Stimulated activated naive B cell treated with anti-CD40 and anti-IgM and Interleukin-4, amounts not matched to agents 10 μg/mL and 1 μg/mL and 100 μg/mL, for 72 hours (primary cell): Measurements from ENCODE around the gene NFKBIL1.
A peak's percentile ranks its signal among the peaks of the same experiment; 100 is the strongest.

ENCODE experiments used
- ATAC-seq, 2 donors: fragments of 150-1000 bp; cut with Tn5 transposase; replicated peaks; 2 replicates each; pipeline ENCODE4 v1.10.0; 2021; ENCODE audit warnings: moderate library complexity in 1 of 2
- DNase-seq: peaks from one replicate; pipeline ENCODE4 v3.0.0; 2021
- H3K27ac Mint-ChIP-seq: one replicate; pipeline ENCODE4 v1.8.0; 2022; ENCODE audit warnings: mild to moderate bottlenecking, mixed read lengths
- H3K27me3 Mint-ChIP-seq, 2 donors: one replicate each; pipeline ENCODE4 v1.8.0; 2022; ENCODE audit warnings: mixed read lengths in 2 of 2
- H3K36me3 Mint-ChIP-seq, 2 donors: one replicate each; pipeline ENCODE4 v1.8.0; 2022; ENCODE audit warnings: mixed read lengths in 2 of 2, mild to moderate bottlenecking in 1 of 2
- H3K4me1 Mint-ChIP-seq, 2 donors: one replicate each; pipeline ENCODE4 v1.8.0; 2022; ENCODE audit warnings: mixed read lengths in 2 of 2, mild to moderate bottlenecking in 1 of 2
- H3K4me3 Mint-ChIP-seq, 2 donors: one replicate each; pipeline ENCODE4 v1.8.0; 2022; ENCODE audit warnings: mild to moderate bottlenecking in 2 of 2, mixed read lengths in 2 of 2, moderate library complexity in 1 of 2
- H3K9me3 Mint-ChIP-seq, 2 donors: one replicate each; pipeline ENCODE4 v1.8.0; 2022; ENCODE audit warnings: mixed read lengths in 2 of 2, mild to moderate bottlenecking in 1 of 2

The NFKBIL1 gene

DNA sequence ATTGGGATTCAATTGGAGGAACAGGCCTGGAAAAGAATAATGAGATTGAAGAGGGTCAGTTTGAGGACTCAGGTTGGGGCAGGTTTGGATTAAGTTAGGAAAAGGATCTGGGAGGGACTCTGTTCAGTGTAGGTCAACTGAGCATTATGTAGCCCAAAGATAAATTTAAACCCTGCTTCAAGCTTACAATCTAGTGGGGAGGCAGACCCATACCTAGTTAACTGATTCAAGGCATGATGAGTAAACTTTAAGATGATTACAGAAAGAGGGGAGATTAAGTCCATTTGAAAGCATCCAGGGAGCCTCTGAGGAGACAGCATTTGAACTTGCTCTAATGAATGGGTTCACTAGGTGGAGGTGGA, 13.3 kb downstream of the NFKBIL1 start:
- DNase-seq: no peak

DNA sequence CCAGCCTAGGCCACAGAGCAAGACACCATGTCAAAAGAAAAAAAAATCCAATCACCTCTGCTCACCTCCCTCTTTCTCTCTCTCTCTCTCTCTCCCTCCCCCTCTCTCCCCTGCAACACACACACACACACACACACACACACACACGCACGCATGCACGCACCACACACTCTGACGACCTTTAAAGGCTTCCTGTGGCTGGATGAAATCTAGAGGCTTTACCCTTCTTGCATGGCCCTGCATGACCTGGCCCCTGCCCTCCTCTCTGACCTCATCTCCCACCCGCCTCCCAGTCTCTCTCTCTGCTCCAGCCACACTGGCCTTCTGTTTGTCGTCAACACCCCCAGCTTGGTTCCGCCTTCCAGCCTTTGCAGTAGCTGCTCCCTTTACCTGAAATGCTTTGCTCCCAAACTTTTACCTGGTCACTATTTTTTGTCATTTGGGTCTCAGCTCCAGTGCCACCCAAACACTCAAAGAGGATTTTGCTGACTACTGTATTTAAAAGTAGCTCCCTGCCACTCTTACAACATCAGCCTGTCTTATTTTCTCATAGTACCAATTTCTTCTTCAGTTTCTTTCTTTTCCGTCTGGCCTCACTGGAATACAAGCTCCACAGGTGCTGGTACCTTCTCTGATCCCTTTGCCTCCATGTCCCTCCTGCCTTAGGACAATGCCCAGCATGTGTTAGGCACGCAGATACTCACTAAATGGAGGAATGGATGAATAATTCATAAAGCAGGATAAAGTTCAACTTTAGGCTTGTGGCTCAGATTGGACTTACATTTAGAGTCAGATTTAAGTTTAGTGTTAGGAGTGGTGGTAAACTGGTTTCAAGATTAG, 20.3 kb downstream of the NFKBIL1 start:
- peak; percentile 14 to 20 for ATAC-seq
- H3K36me3 Mint-ChIP-seq: peaks cover 10 to 34% of the 10 kb centered on the region in 2 donors

More for the DNA sequence above, 13.3 kb downstream of the NFKBIL1 start:
- H3K4me3 Mint-ChIP-seq: peak overlapping the region; percentile 73 to 81
- H3K27me3 Mint-ChIP-seq: no peaks in the 10 kb centered on the region
- H3K9me3 Mint-ChIP-seq: peaks cover 0 to 2% of the 10 kb centered on the region in 2 donors
- no peak for ATAC-seq
- peaks cover 23 to 65% of the 10 kb centered on the region in 2 donors for H3K36me3 Mint-ChIP-seq
- H3K27ac Mint-ChIP-seq: peak overlapping the region; percentile 92
- H3K4me1 Mint-ChIP-seq: peaks cover 66 to 88% of the 10 kb centered on the region in 2 donors

DNA sequence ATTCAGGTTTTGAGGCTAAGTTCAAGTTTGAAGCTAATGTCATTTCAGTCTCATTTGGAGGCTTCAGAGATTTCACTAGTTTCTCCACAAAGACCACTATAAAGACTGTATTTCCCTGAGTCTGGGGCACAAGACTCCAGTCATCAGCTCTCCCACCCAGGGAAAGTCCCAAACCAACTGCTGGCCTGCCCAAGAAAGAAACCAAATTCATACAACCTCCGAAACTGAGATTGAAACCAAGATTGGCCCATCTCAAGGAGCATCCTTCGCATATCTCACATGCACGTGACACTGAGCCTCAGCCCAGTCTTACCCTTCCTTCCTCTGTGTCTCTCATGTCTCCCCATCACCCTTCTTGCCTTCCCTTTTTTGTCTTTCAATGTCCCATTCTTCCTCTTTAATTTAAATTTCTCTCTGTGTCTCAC, 21.1 kb downstream of the NFKBIL1 start:
- H3K27ac Mint-ChIP-seq: peak overlapping the region; percentile 57
- peaks cover 61 to 83% of the 10 kb centered on the region in 2 donors for H3K4me1 Mint-ChIP-seq
- ATAC-seq: peak; percentile 75 to 84
- H3K4me3 Mint-ChIP-seq: peak overlapping the region; percentile 58 to 73
- H3K27me3 Mint-ChIP-seq: no peaks in the 10 kb centered on the region
- DNase-seq: peak; percentile 73
- peaks cover 14 to 36% of the 10 kb centered on the region in 2 donors for H3K36me3 Mint-ChIP-seq
- no peaks in the 10 kb centered on the region for H3K9me3 Mint-ChIP-seq

More for the DNA sequence above, 20.3 kb downstream of the NFKBIL1 start:
- Mint-ChIP-seq H3K27ac (peak overlapping the region; percentile 57), H3K4me1 (peaks cover 59 to 81% of the 10 kb centered on the region in 2 donors), H3K4me3 (peak overlapping the region; percentile 58 to 73), H3K27me3 (no peaks in the 10 kb centered on the region), H3K9me3 (no peaks in the 10 kb centered on the region)
- no peak for DNase-seq

DNA sequence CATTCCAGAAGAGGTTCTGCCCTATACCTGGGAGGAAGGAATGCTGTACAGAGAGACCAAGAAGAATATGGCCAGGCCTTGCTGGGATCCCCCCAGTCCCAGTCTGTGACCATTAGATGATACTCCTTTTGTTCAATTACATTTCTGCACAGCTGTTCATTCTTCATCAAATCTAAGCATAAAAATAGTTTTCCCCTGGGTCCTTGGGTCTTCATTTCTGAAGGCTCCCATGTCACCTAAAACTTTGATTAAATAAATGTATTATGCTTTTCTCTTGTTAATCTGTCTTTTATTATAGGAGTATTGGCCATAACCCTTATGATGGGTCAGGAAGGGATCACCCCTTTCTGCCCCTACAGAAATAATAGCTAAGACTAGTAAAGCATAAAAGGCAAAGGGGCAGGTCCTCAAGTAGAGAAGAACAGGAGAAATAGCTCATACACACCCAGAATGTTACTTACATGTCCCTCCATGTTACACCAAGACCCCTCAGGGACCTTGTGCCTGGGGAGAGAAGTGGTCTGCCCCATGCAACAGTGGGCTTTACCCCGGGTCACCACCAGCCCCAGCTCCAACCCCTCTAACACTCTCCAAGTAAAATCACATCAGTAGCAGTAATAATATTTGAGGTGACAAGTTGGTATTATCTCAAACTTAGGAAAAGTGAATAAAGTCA, 22.6 kb downstream of the NFKBIL1 start:
- ATAC-seq (no peak), DNase-seq (no peak)
- Mint-ChIP-seq H3K27me3 (no peaks in the 10 kb centered on the region), H3K9me3 (no peaks in the 10 kb centered on the region), H3K36me3 (peaks cover 13 to 35% of the 10 kb centered on the region in 2 donors), H3K4me3 (no peak overlapping the region), H3K4me1 (peaks cover 65 to 85% of the 10 kb centered on the region in 2 donors), H3K27ac (peak overlapping the region; percentile 6)

DNA sequence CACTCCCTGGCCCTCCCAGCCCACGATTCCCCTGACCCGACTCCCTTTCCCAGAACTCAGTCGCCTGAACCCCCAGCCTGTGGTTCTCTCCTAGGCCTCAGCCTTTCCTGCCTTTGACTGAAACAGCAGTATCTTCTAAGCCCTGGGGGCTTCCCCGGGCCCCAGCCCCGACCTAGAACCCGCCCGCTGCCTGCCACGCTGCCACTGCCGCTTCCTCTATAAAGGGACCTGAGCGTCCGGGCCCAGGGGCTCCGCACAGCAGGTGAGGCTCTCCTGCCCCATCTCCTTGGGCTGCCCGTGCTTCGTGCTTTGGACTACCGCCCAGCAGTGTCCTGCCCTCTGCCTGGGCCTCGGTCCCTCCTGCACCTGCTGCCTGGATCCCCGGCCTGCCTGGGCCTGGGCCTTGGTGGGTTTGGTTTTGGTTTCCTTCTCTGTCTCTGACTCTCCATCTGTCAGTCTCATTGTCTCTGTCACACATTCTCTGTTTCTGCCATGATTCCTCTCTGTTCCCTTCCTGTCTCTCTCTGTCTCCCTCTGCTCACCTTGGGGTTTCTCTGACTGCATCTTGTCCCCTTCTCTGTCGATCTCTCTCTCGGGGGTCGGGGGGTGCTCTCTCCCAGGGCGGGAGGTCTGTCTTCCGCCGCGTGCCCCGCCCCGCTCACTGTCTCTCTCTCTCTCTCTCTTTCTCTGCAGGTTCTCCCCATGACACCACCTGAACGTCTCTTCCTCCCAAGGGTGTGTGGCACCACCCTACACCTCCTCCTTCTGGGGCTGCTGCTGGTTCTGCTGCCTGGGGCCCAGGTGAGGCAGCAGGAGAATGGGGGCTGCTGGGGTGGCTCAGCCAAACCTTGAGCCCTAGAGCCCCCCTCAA, 24.9 kb downstream of the NFKBIL1 start, which contains the start of gene LTA:
Gene LTA (plus strand): TSS at position 249 of the 871 bp plus-strand sequence. CDS start 454 bp downstream, at position 703.
- Mint-ChIP-seq H3K27me3 (no peaks in the 10 kb centered on the region), H3K4me3 (peak within 1 kb of the TSS; percentile 90 to 100), H3K27ac (peak within 1 kb of the TSS; percentile 100), H3K4me1 (peaks cover 72 to 97% of the 10 kb centered on the region in 2 donors), H3K9me3 (no peaks in the 10 kb centered on the region), H3K36me3 (peaks cover 25 to 50% of the 10 kb centered on the region in 2 donors)
- DNase-seq (peak; percentile 74), ATAC-seq (peak; percentile 53 to 56)

DNA sequence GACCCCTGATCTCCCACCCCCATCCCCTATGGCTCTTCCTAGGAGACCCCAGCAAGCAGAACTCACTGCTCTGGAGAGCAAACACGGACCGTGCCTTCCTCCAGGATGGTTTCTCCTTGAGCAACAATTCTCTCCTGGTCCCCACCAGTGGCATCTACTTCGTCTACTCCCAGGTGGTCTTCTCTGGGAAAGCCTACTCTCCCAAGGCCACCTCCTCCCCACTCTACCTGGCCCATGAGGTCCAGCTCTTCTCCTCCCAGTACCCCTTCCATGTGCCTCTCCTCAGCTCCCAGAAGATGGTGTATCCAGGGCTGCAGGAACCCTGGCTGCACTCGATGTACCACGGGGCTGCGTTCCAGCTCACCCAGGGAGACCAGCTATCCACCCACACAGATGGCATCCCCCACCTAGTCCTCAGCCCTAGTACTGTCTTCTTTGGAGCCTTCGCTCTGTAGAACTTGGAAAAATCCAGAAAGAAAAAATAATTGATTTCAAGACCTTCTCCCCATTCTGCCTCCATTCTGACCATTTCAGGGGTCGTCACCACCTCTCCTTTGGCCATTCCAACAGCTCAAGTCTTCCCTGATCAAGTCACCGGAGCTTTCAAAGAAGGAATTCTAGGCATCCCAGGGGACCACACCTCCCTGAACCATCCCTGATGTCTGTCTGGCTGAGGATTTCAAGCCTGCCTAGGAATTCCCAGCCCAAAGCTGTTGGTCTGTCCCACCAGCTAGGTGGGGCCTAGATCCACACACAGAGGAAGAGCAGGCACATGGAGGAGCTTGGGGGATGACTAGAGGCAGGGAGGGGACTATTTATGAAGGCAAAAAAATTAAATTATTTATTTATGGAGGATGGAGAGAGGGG, 26.1 kb downstream of the NFKBIL1 start:
- Mint-ChIP-seq H3K9me3 (no peaks in the 10 kb centered on the region), H3K27me3 (no peaks in the 10 kb centered on the region), H3K4me1 (peaks cover 64 to 95% of the 10 kb centered on the region in 2 donors), H3K36me3 (peaks cover 32 to 51% of the 10 kb centered on the region in 2 donors), H3K27ac (peak overlapping the region; percentile 100), H3K4me3 (peak overlapping the region; percentile 90 to 100)
- no peak for ATAC-seq
- no peak for DNase-seq

DNA sequence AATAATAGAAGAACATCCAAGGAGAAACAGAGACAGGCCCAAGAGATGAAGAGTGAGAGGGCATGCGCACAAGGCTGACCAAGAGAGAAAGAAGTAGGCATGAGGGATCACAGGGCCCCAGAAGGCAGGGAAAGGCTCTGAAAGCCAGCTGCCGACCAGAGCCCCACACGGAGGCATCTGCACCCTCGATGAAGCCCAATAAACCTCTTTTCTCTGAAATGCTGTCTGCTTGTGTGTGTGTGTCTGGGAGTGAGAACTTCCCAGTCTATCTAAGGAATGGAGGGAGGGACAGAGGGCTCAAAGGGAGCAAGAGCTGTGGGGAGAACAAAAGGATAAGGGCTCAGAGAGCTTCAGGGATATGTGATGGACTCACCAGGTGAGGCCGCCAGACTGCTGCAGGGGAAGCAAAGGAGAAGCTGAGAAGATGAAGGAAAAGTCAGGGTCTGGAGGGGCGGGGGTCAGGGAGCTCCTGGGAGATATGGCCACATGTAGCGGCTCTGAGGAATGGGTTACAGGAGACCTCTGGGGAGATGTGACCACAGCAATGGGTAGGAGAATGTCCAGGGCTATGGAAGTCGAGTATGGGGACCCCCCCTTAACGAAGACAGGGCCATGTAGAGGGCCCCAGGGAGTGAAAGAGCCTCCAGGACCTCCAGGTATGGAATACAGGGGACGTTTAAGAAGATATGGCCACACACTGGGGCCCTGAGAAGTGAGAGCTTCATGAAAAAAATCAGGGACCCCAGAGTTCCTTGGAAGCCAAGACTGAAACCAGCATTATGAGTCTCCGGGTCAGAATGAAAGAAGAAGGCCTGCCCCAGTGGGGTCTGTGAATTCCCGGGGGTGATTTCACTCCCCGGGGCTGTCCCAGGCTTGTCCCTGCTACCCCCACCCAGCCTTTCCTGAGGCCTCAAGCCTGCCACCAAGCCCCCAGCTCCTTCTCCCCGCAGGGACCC, 27.0 kb downstream of the NFKBIL1 start:
- Mint-ChIP-seq H3K36me3 (peaks cover 37 to 58% of the 10 kb centered on the region in 2 donors), H3K27me3 (no peaks in the 10 kb centered on the region), H3K27ac (peak overlapping the region; percentile 100), H3K4me3 (peak overlapping the region; percentile 90 to 100), H3K9me3 (no peaks in the 10 kb centered on the region), H3K4me1 (peaks cover 67 to 95% of the 10 kb centered on the region in 2 donors)
- ATAC-seq (peak; percentile 45 to 53), DNase-seq (peak; percentile 75)

DNA sequence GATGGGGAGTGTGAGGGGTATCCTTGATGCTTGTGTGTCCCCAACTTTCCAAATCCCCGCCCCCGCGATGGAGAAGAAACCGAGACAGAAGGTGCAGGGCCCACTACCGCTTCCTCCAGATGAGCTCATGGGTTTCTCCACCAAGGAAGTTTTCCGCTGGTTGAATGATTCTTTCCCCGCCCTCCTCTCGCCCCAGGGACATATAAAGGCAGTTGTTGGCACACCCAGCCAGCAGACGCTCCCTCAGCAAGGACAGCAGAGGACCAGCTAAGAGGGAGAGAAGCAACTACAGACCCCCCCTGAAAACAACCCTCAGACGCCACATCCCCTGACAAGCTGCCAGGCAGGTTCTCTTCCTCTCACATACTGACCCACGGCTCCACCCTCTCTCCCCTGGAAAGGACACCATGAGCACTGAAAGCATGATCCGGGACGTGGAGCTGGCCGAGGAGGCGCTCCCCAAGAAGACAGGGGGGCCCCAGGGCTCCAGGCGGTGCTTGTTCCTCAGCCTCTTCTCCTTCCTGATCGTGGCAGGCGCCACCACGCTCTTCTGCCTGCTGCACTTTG, 28.0 kb downstream of the NFKBIL1 start, which contains the start of gene TNF:
Gene TNF (plus strand): TSS at position 231 of the 567 bp plus-strand sequence. CDS start 177 bp downstream, at position 408.
- peak within 1 kb of the TSS; percentile 100 for H3K27ac Mint-ChIP-seq
- H3K9me3 Mint-ChIP-seq: no peaks in the 10 kb centered on the region
- H3K27me3 Mint-ChIP-seq: no peaks in the 10 kb centered on the region
- ATAC-seq (peak; percentile 44 to 49), DNase-seq (peak; percentile 88)
- H3K4me3 Mint-ChIP-seq: peak within 1 kb of the TSS; percentile 90 to 100
- peaks cover 37 to 58% of the 10 kb centered on the region in 2 donors for H3K36me3 Mint-ChIP-seq
- H3K4me1 Mint-ChIP-seq: peaks cover 69 to 95% of the 10 kb centered on the region in 2 donors

DNA sequence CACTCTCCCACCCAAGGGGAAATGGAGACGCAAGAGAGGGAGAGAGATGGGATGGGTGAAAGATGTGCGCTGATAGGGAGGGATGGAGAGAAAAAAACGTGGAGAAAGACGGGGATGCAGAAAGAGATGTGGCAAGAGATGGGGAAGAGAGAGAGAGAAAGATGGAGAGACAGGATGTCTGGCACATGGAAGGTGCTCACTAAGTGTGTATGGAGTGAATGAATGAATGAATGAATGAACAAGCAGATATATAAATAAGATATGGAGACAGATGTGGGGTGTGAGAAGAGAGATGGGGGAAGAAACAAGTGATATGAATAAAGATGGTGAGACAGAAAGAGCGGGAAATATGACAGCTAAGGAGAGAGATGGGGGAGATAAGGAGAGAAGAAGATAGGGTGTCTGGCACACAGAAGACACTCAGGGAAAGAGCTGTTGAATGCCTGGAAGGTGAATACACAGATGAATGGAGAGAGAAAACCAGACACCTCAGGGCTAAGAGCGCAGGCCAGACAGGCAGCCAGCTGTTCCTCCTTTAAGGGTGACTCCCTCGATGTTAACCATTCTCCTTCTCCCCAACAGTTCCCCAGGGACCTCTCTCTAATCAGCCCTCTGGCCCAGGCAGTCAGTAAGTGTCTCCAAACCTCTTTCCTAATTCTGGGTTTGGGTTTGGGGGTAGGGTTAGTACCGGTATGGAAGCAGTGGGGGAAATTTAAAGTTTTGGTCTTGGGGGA, 28.7 kb downstream of the NFKBIL1 start:
- Mint-ChIP-seq H3K4me3 (peak overlapping the region; percentile 90 to 100), H3K4me1 (peaks cover 69 to 97% of the 10 kb centered on the region in 2 donors), H3K27me3 (no peaks in the 10 kb centered on the region), H3K9me3 (no peaks in the 10 kb centered on the region), H3K36me3 (peaks cover 40 to 61% of the 10 kb centered on the region in 2 donors), H3K27ac (peak overlapping the region; percentile 100)
- no peak for ATAC-seq
- no peak for DNase-seq

DNA sequence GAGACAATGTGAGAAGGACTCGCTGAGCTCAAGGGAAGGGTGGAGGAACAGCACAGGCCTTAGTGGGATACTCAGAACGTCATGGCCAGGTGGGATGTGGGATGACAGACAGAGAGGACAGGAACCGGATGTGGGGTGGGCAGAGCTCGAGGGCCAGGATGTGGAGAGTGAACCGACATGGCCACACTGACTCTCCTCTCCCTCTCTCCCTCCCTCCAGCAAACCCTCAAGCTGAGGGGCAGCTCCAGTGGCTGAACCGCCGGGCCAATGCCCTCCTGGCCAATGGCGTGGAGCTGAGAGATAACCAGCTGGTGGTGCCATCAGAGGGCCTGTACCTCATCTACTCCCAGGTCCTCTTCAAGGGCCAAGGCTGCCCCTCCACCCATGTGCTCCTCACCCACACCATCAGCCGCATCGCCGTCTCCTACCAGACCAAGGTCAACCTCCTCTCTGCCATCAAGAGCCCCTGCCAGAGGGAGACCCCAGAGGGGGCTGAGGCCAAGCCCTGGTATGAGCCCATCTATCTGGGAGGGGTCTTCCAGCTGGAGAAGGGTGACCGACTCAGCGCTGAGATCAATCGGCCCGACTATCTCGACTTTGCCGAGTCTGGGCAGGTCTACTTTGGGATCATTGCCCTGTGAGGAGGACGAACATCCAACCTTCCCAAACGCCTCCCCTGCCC, 29.6 kb downstream of the NFKBIL1 start:
- Mint-ChIP-seq H3K4me1 (peaks cover 66 to 98% of the 10 kb centered on the region in 2 donors), H3K36me3 (peaks cover 43 to 63% of the 10 kb centered on the region in 2 donors), H3K4me3 (peak overlapping the region; percentile 90 to 100), H3K9me3 (no peaks in the 10 kb centered on the region), H3K27me3 (no peaks in the 10 kb centered on the region), H3K27ac (peak overlapping the region; percentile 100)
- ATAC-seq (no peak), DNase-seq (no peak)

DNA sequence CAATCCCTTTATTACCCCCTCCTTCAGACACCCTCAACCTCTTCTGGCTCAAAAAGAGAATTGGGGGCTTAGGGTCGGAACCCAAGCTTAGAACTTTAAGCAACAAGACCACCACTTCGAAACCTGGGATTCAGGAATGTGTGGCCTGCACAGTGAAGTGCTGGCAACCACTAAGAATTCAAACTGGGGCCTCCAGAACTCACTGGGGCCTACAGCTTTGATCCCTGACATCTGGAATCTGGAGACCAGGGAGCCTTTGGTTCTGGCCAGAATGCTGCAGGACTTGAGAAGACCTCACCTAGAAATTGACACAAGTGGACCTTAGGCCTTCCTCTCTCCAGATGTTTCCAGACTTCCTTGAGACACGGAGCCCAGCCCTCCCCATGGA, 30.2 kb downstream of the NFKBIL1 start:
- H3K27me3 Mint-ChIP-seq: no peaks in the 10 kb centered on the region
- H3K36me3 Mint-ChIP-seq: peaks cover 41 to 59% of the 10 kb centered on the region in 2 donors
- peak overlapping the region; percentile 100 for H3K27ac Mint-ChIP-seq
- peak overlapping the region; percentile 90 to 100 for H3K4me3 Mint-ChIP-seq
- DNase-seq: no peak
- H3K4me1 Mint-ChIP-seq: peaks cover 69 to 98% of the 10 kb centered on the region in 2 donors
- no peak for ATAC-seq
- no peaks in the 10 kb centered on the region for H3K9me3 Mint-ChIP-seq
